ENCODE results near the gene OR8K1.

The OR8K1 gene

DNA sequence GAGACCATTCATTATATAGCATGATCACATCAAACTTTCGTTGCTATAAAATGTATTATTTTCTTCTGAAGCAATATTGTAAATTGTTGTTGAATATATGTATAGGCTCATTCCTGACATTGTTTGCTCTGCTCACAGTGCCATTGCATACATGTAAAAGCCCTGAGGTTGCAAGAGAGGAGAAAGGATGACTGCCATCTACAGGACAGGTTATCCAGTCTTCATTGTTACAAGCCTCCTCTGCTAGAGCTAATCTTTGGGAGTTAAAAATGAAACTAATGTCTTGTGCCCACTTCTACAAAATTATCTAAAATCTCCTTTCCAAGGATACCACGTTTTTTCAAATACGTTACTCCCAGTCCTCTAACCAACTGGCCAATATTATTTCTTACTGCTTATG lies 50.2 kb downstream of the OR8K1 start:
- Histone ChIP-seq H3K4me1 (ENCODE audit: control insufficient read depth in 1 of 2, insufficient read depth in 1 of 2, low read depth in 1 of 2, low read length in 1 of 2) (no peaks in the 10 kb centered on the region), H3K4me3 (ENCODE audit: low read depth in 1 of 2, low read length in 1 of 2) (no peak overlapping the region), H3K9me3 (no peaks in the 10 kb centered on the region), H3K27me3 (no peaks in the 10 kb centered on the region), H3K27ac (no peak overlapping the region), H3K36me3 (no peaks in the 10 kb centered on the region)
- no peak for TF ChIP-seq CTCF (IDR thresholded peaks at IDR 0.05)
